GM18508 (cell line): Measurements from ENCODE around the gene SLAMF7.
A peak's percentile ranks its signal among the peaks of the same experiment; 100 is the strongest.
"Not testable (repeated sequence)": the region's sequence is repeated elsewhere in the genome, so short reads cannot be mapped to it uniquely, and the experiment has no call there.

Experiments used
- ATAC-seq: cut with Tn5 transposase; IDR thresholded peaks from one replicate; pipeline ENCODE4 v1.9.1; 2021; ENCODE audit warnings: moderate number of reproducible peaks; ENCODE audit not compliant: insufficient read depth, unreplicated experiment

The SLAMF7 gene, protein sequence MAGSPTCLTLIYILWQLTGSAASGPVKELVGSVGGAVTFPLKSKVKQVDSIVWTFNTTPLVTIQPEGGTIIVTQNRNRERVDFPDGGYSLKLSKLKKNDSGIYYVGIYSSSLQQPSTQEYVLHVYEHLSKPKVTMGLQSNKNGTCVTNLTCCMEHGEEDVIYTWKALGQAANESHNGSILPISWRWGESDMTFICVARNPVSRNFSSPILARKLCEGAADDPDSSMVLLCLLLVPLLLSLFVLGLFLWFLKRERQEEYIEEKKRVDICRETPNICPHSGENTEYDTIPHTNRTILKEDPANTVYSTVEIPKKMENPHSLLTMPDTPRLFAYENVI

GRCh38 chr1:160739098-160739511, at the start of gene SLAMF7:
TSS of gene SLAMF7 (plus strand) at chr1:160739247. CDS start at chr1:160739302, 55 bp downstream.
- no peak for ATAC-seq

- ATAC-seq = not testable (repeated sequence)
Measured at GRCh38 chr1:160692390-160692789, 46.7 kb upstream of the SLAMF7 start.

DNA sequence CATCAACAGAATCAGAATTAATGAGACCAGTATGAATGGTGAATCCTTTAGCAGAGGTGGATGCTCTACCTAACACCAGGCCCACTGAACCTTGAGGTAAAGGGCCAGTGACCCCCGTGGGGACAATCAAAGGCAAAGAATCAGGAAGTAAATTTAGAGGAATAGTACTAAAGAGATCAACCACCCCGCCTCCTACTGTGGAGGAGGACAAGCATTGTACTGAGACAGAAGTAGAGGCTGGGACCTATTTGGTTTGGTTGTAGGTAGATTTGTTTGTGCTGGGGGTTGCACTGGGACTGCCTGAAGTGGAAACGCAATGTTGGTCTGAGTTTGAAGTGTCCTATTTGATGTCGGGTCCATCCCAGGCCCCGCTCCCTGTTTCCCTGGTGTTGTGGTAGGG, 36.9 kb upstream of the SLAMF7 start:
- ATAC-seq = no peak

GRCh38 chr1:160704250-160704649, 34.8 kb upstream of the SLAMF7 start:
- ATAC-seq = no peak

DNA sequence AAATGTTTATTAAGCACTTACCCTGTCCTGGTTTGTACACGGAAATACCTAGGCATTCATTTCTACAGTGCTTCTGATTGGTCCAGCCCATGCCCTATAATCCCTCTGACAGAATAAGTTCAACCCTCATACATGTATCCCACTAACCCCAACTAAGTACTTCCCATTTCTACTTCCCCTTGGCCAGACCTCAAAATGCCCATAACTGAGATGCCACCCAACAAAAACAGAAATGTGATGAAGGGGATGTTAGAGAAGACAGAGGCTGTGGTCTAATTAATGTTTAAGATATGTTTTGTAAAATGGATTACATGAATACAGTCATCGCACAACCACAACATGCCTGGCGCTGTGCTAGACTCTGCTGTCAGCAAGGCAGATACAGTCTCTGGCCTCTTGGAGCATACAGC, 33.8 kb upstream of the SLAMF7 start:
- not testable (repeated sequence) for ATAC-seq

DNA sequence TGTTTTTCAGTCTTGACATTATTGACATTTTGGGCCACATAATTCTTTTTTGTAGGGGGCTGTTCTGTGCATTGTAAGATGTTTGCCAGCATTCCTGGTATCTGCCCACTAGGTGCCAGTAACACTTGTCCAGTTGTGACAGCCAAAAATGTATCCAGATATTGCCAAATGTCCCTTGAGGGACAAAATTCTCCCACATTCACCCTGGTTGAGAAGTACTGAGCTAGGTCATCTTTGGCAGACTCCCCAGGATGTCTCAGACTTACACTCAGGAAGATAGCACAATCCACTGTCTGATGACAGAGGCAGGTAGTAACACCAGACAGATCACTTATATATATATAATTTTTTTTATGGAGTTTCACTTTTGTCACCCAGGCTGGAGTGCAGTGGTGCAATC, 33.3 kb upstream of the SLAMF7 start:
- ATAC-seq = no peak

GRCh38 chr1:160706526-160707235, 32.4 kb upstream of the SLAMF7 start:
- no peak for ATAC-seq

DNA sequence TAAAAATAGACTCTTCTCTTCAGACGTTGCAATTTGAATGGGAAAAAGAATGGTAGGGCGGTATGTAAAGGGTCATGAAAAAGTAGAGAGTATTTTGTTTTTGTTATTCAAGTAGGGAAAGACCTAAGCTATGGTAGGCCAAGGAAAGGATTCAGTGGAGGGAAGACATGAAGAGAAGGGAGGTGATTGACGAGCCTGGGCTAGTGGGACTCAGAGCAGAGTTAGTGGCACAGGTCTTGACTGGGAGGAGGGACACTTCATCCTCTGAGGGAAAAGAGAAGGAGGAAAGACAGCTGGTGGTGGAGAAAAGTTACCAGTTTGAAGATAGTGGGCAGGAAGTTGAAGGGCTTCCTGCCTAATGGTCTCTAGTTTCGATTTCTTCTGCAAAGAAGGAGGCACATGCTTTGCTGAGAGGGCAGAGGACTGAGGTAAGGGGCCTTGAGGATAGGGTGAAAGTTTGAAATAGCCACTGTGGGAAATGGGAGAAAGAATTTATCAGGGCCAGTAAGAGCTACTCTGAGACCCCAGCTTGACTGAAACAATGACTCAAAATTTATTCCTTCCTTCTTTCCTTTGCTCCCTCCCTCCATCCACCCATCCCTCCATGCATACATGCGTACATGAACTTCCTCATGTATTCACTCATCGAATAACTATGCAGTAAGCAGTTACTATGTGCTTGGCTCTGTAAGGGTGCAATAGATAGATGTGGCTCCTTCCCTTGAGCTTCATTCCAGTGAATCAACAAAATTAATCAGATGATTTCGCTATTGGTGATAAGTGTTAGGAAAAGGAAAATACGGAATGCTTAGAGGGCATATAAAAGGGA, 31.6 kb upstream of the SLAMF7 start:
- ATAC-seq = no peak

GRCh38 chr1:160708118-160708517, 30.9 kb upstream of the SLAMF7 start:
- ATAC-seq = no peak

- peak; percentile 42 for ATAC-seq
Measured at GRCh38 chr1:160708801-160709200, 30.2 kb upstream of the SLAMF7 start.

DNA sequence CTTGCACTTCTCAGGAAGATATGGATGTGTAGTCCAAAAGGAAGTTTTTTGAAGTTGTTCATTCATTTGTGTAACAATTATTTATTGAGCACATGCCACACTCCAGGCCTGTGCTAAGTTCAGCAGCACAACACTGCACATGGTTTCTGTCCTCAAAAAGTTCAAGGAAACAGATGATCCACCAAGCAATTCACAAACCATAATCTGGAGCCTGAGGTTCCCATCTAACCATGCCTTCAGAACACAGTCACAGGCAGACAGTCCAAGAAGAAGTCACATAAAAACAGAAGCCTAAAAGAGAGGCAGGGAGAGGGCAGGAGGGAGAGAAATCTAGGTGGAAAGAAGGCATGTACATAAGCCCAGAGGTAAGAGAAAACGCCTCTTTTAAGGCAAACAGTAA, 29.3 kb upstream of the SLAMF7 start:
- no peak for ATAC-seq

- ATAC-seq = no peak
Measured at GRCh38 chr1:160710517-160711252, 28.4 kb upstream of the SLAMF7 start.

DNA sequence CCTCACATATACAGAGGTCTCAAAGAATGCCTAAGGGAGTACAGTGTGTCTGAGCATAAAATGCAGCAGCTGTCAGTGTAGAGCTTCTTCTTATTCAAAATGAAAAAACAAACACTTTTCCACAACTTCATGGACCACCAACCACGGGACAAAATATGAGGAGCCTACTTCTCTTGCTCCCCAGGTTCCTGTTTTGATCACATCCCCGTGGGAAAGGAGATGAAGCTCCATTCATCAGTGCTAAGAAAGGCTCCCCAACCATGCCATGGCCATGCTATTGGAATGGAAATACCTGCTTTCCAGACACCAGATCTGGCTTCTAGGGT, 27.8 kb upstream of the SLAMF7 start:
- ATAC-seq = no peak

DNA sequence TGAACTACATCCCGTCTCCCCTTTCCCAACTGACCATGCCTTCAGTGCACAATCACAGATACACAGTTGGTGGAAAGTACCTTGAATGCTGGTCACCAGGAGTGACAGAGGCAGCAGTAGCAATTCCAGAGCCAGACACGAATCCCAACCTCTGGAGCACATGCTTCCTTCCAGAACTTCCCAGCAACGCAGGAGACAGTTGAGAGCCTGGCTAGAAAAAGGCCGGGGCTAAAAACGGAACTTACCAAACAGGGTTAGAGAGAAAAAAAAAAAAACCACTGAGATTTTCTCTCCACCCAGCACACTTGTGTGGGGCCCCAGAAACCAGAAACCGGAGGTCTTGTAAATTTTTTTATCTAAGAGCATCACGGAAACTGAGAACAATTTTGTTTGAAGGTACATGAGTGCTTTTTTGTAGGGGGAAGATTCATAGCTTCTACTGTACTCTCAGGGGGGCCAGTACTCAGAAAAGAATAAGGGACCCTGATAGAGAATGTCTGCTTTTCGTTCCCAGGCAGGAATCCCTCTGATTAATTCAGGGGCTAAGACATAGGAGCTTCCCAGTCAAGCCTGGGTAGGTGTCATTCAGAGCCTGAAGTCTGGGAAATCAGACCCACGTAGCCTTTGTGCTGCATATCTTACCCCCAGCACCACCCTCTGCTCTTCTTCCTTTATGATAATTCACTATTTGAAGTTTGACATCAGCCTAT, 27.3 kb upstream of the SLAMF7 start, which contains the start of gene CD48:
TSS of gene CD48 (minus strand) at position 221 of the 710 bp plus-strand sequence. CDS start at position 162, 59 bp downstream.
- no peak for ATAC-seq

- ATAC-seq = not testable (repeated sequence)
Measured at GRCh38 chr1:160712525-160713080, 26.4 kb upstream of the SLAMF7 start.

GRCh38 chr1:160713161-160713560, 25.9 kb upstream of the SLAMF7 start:
- no peak for ATAC-seq

GRCh38 chr1:160714034-160714648, 24.9 kb upstream of the SLAMF7 start:
- ATAC-seq = not testable (repeated sequence)

DNA sequence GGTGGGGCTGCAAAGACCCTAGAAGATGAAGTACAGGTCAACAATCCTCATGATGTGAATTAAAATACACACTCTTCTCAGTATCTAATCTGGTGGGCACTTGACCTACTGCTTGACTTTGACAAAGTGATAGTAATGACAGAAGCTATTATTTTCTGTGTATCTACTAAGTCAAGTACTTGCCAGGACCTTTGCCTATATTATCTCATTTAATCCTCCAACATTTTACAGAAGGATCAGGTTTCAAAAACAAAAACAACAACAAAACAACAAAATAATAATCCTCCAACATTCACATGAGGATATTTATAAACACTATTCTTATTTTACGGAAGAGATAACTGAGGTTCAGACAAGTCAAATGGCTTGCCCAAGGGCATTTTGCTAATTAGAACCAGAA, 23.0 kb upstream of the SLAMF7 start:
- ATAC-seq = no peak

GRCh38 chr1:160717306-160717705, 21.7 kb upstream of the SLAMF7 start:
- ATAC-seq = no peak
